ENCODE data around the gene PKD2L2.
A peak's percentile ranks its signal among the peaks of the same experiment; 100 is the strongest.
"Not testable (repeated sequence)": the region's sequence is repeated elsewhere in the genome, so short reads cannot be mapped to it uniquely, and the experiment has no call there.

The PKD2L2 gene

GRCh38 chr5:137888863-137889759 is at the start of gene PKD2L2:
PKD2L2 (plus strand) TSS chr5:137889457; CDS start chr5:137889492, 35 bp downstream.
- peak; percentile 88 for DNase-seq (ENCODE audit: low read depth)

GRCh38 chr5:137842296-137842695 is 47.0 kb upstream of the PKD2L2 start:
- no peak for DNase-seq (ENCODE audit: low read depth)

DNA sequence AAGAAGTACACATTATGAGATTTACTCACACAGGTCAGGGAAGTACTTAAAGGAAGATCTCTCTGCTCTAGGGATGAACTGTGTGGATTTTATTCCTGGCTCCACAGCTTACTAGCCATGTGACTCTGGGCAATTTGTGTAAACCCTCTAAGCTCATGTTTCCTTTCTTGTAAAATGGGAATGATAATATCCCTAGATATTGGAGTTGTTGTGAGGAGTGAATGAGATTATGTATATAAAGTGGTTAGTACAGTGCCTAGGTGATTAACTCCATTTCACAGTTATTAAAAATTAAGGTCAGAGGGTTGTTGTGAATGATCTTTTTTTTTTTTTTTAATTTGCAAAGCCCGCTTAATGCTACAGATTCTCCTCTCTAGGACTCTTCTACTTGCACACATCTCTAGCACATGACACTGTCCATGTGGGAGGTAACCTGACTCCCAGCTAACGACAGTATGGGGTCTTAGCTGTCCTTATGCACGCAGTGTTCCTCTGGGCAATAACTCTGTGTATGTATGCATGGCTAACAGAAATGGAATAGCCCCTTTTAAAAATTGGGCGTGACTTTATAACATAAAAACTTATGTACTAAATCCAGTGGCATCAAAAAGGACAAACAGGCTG is 45.5 kb upstream of the PKD2L2 start:
- DNase-seq (ENCODE audit: low read depth), result no peak

GRCh38 chr5:137845472-137845871 is 43.8 kb upstream of the PKD2L2 start:
- DNase-seq (ENCODE audit: low read depth), result no peak

DNA sequence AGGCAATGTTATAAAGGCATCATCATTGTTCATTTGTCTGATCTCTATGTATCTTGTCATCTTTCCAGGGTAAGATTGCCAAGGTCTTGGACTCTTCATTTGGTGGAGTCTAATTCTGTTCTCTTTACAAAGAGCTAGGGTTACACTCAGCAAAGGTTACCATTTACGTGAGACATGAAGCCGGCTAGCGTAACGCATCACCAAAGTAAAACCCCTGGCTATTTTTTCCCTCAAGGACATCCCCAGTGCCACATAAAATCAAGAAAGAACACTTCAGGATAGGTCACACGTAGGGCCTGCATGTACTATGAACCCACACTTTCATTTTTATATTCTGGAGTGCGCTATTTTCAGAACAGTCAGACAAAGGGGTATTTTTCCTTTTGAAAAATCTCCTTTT is 41.6 kb upstream of the PKD2L2 start:
- no peak for DNase-seq (ENCODE audit: low read depth)

- DNase-seq (ENCODE audit: low read depth), result not testable (repeated sequence)
Observed at GRCh38 chr5:137853165-137853564, 36.1 kb upstream of the PKD2L2 start.

GRCh38 chr5:137856201-137856600 is 33.1 kb upstream of the PKD2L2 start:
- no peak for DNase-seq (ENCODE audit: low read depth)

- DNase-seq (ENCODE audit: low read depth), result no peak
Observed at GRCh38 chr5:137856916-137857862, 32.1 kb upstream of the PKD2L2 start.

- peak; percentile 29 for DNase-seq (ENCODE audit: low read depth)
Observed at GRCh38 chr5:137858223-137858916, 30.9 kb upstream of the PKD2L2 start.

GRCh38 chr5:137858954-137859353 is 30.3 kb upstream of the PKD2L2 start:
- no peak for DNase-seq (ENCODE audit: low read depth)

- no peak for DNase-seq (ENCODE audit: low read depth)
Observed at GRCh38 chr5:137862251-137862650, 27.0 kb upstream of the PKD2L2 start.

DNA sequence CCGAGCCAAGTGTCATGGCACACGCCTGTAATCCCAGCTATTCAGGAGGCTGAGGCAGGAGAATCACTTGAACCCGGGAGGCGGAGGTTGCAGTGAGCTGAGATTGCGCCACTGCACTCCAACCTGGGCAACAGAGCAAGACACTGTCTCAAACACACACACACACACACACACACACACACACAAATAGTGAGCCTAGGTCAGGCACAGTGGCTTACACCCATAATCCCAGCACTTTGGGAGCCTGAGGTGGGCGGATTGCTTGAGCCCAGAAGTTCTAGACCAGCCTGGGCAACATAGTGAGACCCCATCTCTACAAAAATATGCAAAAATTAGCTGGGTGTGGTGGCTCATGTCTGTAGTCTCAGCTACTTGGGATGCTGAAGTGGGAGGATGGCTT is 25.6 kb upstream of the PKD2L2 start:
- DNase-seq (ENCODE audit: low read depth), result not testable (repeated sequence)

DNA sequence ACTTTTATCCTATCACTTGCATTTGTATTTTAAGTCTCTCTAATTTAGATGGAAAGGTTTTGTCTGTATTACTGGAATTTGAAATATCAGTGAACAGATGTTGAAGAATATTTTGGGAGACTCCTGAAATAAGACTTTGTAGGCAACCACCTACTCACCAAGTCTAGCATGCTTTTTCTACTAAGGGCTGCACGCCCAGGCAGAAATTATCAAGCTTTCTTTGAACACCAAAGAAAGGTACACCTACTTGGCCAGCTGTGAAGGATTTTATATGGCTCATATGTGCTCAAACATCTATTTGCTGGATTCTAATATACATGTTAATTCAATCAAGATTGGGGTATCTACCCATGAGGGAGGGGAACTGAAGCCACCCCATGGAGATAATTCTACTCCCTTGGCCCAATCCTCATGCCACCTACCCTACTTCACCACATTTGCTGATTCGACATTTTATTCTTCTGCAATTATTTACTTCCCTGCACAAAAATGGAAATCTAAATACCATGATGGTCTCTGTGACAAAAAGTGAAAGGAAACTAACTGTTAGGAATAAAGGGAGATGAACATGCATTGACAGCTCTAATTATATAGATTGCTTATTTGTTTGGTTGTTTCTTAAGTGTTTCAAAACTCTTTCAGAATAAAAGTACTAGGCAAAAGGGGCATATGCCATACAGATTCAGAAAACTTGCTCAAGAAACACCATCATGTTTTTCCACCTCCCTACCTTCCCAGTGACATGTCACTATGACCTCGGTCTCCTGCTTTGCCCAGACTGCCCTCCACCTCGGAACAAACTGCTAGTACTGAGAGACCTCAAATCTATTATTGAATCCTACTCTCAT is 22.5 kb upstream of the PKD2L2 start:
- DNase-seq (ENCODE audit: low read depth), result no peak

DNA sequence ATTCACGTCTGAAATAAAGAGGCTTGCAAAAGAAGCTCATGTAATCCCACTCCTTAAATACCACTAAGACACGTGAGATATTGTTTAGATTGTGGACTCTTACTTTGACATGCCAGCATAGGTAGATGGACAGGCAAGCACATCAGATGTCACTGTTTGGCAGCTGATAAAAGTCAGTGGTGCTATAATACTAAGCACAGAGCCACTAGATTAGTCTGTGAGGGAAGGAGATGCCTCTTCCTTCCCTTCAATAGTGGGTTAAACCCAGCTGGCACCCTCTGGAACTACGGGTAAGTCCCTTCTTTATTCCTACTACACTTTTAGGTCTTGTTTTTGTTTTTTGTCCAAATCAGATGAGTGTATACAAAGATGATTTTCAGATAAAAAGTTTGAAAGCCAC is 21.6 kb upstream of the PKD2L2 start, which contains the start of gene MYOT:
TSS of gene MYOT (plus strand) at position 197 of the 400 bp plus-strand sequence. CDS start 2,792 bp downstream, outside the sequence.
- no peak for DNase-seq (ENCODE audit: low read depth)

GRCh38 chr5:137870647-137871339 is 18.5 kb upstream of the PKD2L2 start:
- DNase-seq (ENCODE audit: low read depth), result no peak

GRCh38 chr5:137871571-137871970 is 17.7 kb upstream of the PKD2L2 start:
- DNase-seq (ENCODE audit: low read depth), result no peak

DNA sequence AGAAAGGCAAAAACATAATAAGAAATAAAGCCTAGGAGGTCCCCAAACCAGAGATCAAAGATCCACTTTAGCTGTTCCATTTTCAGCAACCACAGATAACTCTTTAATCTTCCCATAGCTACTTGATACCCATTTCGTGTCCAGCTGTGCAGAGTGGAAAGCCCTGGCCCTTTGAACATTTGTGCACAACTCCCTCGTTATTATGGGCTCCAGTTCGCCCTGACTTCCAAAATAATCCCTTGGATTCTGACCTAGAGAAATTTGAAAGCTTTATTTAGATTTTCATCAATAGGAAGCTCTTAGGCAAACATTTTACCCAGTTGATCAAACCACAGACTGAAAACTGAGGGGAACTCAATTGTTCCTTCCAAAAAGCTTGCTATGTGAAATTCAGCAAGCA is 16.8 kb upstream of the PKD2L2 start:
- no peak for DNase-seq (ENCODE audit: low read depth)

- DNase-seq (ENCODE audit: low read depth), result no peak
Observed at GRCh38 chr5:137876101-137876500, 13.2 kb upstream of the PKD2L2 start.

GRCh38 chr5:137880313-137880712 is 8.9 kb upstream of the PKD2L2 start:
- DNase-seq (ENCODE audit: low read depth), result no peak

DNA sequence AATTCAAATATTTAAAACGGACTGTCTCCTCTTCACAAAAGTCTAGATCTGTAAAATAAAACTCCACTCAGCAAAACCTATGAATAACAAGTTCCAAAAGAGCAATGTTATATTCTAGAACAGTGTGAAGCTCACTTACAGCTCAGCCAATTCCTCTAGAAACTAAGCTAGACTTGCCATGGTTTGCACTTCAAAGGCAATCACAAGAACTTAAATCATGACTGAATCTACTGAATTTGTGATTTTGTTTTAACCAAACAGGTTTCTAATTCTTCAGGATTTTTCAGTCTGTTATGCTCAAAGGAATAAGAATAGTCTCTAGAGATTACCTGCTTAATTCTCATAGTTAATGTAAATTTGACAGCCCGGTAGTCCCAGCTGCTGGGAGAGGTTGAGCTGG is 1.4 kb upstream of the PKD2L2 start:
- DNase-seq (ENCODE audit: low read depth), result no peak
